Measurements from ENCODE around the gene MEGF6.

GRCh38 chr1:3577711-3578432, 33.4 kb downstream of the MEGF6 start:
- TF ChIP-seq EZH2 (IDR thresholded peaks at IDR 0.05) (no peak), POLR2AphosphoS5 (IDR thresholded peaks at IDR 0.05; ENCODE audit: borderline replicate concordance, low read depth, low read length) (no peak)
